ENCODE data around the gene ARSJ.

Gene ARSJ

GRCh38 chr4:113979905-113980615 lies 613 bp upstream of the ARSJ start:
- no peak for TF ChIP-seq MYC (IDR thresholded peaks at IDR 0.05; ENCODE audit: low read depth, low read length)
- no peak for TF ChIP-seq CTCF (IDR thresholded peaks at IDR 0.05; ENCODE audit: low read depth, low read length)
- no peak for TF ChIP-seq POLR2A (IDR thresholded peaks at IDR 0.05; ENCODE audit: extremely low read depth, insufficient read length)
- no peak for TF ChIP-seq MAX (IDR thresholded peaks at IDR 0.05; ENCODE audit: low read depth, low read length)
- no peak overlapping the region for H3K4me3 ChIP-seq (ENCODE audit: low read depth, low read length)
- no peak for DNase-seq (ENCODE audit: low read depth)

DNA sequence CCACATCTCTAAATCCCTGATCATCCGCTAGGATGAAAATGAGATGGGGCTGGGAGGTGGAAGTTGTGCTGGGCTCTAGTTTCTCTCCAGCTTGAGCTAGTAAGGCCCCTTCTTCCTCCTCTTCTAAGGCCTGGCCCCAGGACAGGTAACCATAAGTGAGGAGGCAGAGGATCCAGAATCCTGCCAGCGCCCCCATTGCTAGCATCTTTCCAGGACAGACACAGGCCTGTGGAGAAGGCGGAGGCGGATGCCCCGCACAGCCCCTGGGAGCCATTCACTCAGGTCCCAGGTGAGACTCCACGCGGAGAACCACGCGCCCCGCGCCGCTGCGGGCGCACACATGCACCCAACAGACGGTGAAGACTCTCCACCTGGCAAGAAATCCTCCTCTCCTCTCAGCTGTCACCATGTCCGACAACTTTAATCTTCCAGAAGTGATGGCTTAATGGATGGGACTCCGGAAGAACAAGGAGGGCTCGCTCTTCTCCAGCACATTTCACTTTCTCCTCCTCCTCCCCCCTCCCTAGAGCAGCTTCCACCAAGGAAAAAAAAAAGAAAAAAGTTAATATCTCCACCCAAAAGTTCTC lies 793 bp downstream of the ARSJ start:
- no peak for TF ChIP-seq MAX (IDR thresholded peaks at IDR 0.05; ENCODE audit: low read depth, low read length)
- TF ChIP-seq CTCF (IDR thresholded peaks at IDR 0.05; ENCODE audit: low read depth, low read length): no peak
- no peak for TF ChIP-seq MYC (IDR thresholded peaks at IDR 0.05; ENCODE audit: low read depth, low read length)
- TF ChIP-seq POLR2A (IDR thresholded peaks at IDR 0.05; ENCODE audit: extremely low read depth, insufficient read length): no peak
- H3K4me3 ChIP-seq (ENCODE audit: low read depth, low read length): no peak overlapping the region
- DNase-seq (ENCODE audit: low read depth): no peak

- no peak for DNase-seq (ENCODE audit: low read depth)
- TF ChIP-seq CTCF (IDR thresholded peaks at IDR 0.05; ENCODE audit: low read depth, low read length) (no peak), MYC (IDR thresholded peaks at IDR 0.05; ENCODE audit: low read depth, low read length) (no peak), POLR2A (IDR thresholded peaks at IDR 0.05; ENCODE audit: extremely low read depth, insufficient read length) (no peak), MAX (IDR thresholded peaks at IDR 0.05; ENCODE audit: low read depth, low read length) (no peak)
- no peak overlapping the region for H3K4me3 ChIP-seq (ENCODE audit: low read depth, low read length)
Measured at GRCh38 chr4:113978105-113978504, 1.3 kb downstream of the ARSJ start.

- DNase-seq (ENCODE audit: low read depth): no peak
- no peak for TF ChIP-seq CTCF (IDR thresholded peaks at IDR 0.05; ENCODE audit: low read depth, low read length)
- TF ChIP-seq POLR2A (IDR thresholded peaks at IDR 0.05; ENCODE audit: extremely low read depth, insufficient read length): no peak
- no peak for TF ChIP-seq MYC (IDR thresholded peaks at IDR 0.05; ENCODE audit: low read depth, low read length)
- TF ChIP-seq MAX (IDR thresholded peaks at IDR 0.05; ENCODE audit: low read depth, low read length): no peak
- H3K4me3 ChIP-seq (ENCODE audit: low read depth, low read length): no peak overlapping the region
Measured at GRCh38 chr4:113977526-113977855, 2.0 kb downstream of the ARSJ start.

- DNase-seq (ENCODE audit: low read depth): no peak
- TF ChIP-seq MAX (IDR thresholded peaks at IDR 0.05; ENCODE audit: low read depth, low read length) (no peak), MYC (IDR thresholded peaks at IDR 0.05; ENCODE audit: low read depth, low read length) (no peak), CTCF (IDR thresholded peaks at IDR 0.05; ENCODE audit: low read depth, low read length) (no peak), POLR2A (IDR thresholded peaks at IDR 0.05; ENCODE audit: extremely low read depth, insufficient read length) (no peak)
- H3K4me3 ChIP-seq (ENCODE audit: low read depth, low read length): no peak overlapping the region
Measured at GRCh38 chr4:113976741-113977525, 2.5 kb downstream of the ARSJ start.

Measured in NB4 (cell line).